H9 (cell line): ENCODE data around the gene KIAA0825. TPM values are rescaled to one million over a fixed set of nuclear protein-coding genes. Genes with fewer than 3 reads are reported as not detected.

ENCODE experiments used
- DNase-seq: peaks from one replicate; pipeline ENCODE4 v3.0.0-alpha.2; 2017
- H2AFZ ChIP-seq: one replicate; pipeline ENCODE4 v1.6.1; 2013; ENCODE audit warnings: mild to moderate bottlenecking, low read length, control low read depth, moderate library complexity
- H2AK5ac ChIP-seq: 2 replicates; pipeline ENCODE4 v1.6.1; 2013; ENCODE audit warnings: low read length, control low read depth, mixed read lengths; ENCODE audit not compliant: insufficient read length
- H2BK120ac ChIP-seq: one replicate; pipeline ENCODE4 v1.6.1; 2013; ENCODE audit warnings: low read depth, mild to moderate bottlenecking, low read length, control low read depth, inconsistent platforms; ENCODE audit not compliant: poor library complexity, severe bottlenecking
- H2BK12ac ChIP-seq: 2 replicates; pipeline ENCODE4 v1.6.1; 2013; ENCODE audit warnings: low read length, control low read depth, mixed read lengths, low read depth; ENCODE audit not compliant: insufficient read length
- H2BK15ac ChIP-seq: 2 replicates; pipeline ENCODE4 v1.6.1; 2013; ENCODE audit warnings: low read depth, low read length, control low read depth
- H2BK20ac ChIP-seq: one replicate; pipeline ENCODE4 v1.6.1; 2013; ENCODE audit warnings: low read depth, mild to moderate bottlenecking, low read length, control low read depth, inconsistent platforms; ENCODE audit not compliant: poor library complexity, severe bottlenecking
- H2BK5ac ChIP-seq: 2 replicates; pipeline ENCODE4 v1.6.1; 2013; ENCODE audit warnings: low read length, control low read depth, mixed read lengths; ENCODE audit not compliant: insufficient read length
- H3K14ac ChIP-seq: 2 replicates; pipeline ENCODE4 v1.6.1; 2013; ENCODE audit warnings: low read length, control low read depth; ENCODE audit not compliant: insufficient read depth
- H3K18ac ChIP-seq: 2 replicates; pipeline ENCODE4 v1.6.1; 2013; ENCODE audit warnings: low read depth, mild to moderate bottlenecking, mixed read lengths, low read length, control low read depth; ENCODE audit not compliant: insufficient read length
- H3K23ac ChIP-seq: 2 replicates; pipeline ENCODE4 v1.6.1; 2013; ENCODE audit warnings: low read length, control low read depth, mixed read lengths, low read depth; ENCODE audit not compliant: insufficient read length
- H3K23me2 ChIP-seq: 2 replicates; pipeline ENCODE4 v1.6.1; 2013; ENCODE audit warnings: low read depth, mild to moderate bottlenecking, mixed read lengths, low read length, control low read depth; ENCODE audit not compliant: insufficient read length, poor library complexity, severe bottlenecking
- H3K27ac ChIP-seq: 2 replicates; pipeline ENCODE4 v1.5.1; 2013; ENCODE audit warnings: low read length, control low read depth, mixed read lengths, low read depth; ENCODE audit not compliant: insufficient read length
- H3K27me3 ChIP-seq: 2 replicates; pipeline ENCODE4 v1.6.1; 2013; ENCODE audit warnings: low read length, control low read depth, inconsistent platforms; ENCODE audit not compliant: insufficient read depth
- H3K4ac ChIP-seq: 2 replicates; pipeline ENCODE4 v1.6.1; 2013; ENCODE audit warnings: low read depth, mild to moderate bottlenecking, control low read depth, inconsistent platforms, low read length, moderate library complexity
- H3K4me1 ChIP-seq: 2 replicates; pipeline ENCODE4 v1.6.1; 2013; ENCODE audit warnings: low read length, control low read depth, inconsistent platforms; ENCODE audit not compliant: insufficient read depth
- H3K4me2 ChIP-seq: 2 replicates; pipeline ENCODE4 v1.6.1; 2013; ENCODE audit warnings: low read length, control low read depth, mixed read lengths; ENCODE audit not compliant: insufficient read length, insufficient read depth
- H3K56ac ChIP-seq: 2 replicates; pipeline ENCODE4 v1.6.1; 2013; ENCODE audit warnings: low read depth, mild to moderate bottlenecking, mixed read lengths, low read length, control low read depth; ENCODE audit not compliant: insufficient read length
- H3K79me1 ChIP-seq: 2 replicates; pipeline ENCODE4 v1.6.1; 2013; ENCODE audit warnings: low read depth, mild to moderate bottlenecking, moderate library complexity, low read length, control low read depth, inconsistent platforms; ENCODE audit not compliant: insufficient read depth, poor library complexity, severe bottlenecking
- H3K79me2 ChIP-seq: 2 replicates; pipeline ENCODE4 v1.6.1; 2013; ENCODE audit warnings: low read length, control low read depth, inconsistent platforms; ENCODE audit not compliant: insufficient read depth
- H3K9ac ChIP-seq: 2 replicates; pipeline ENCODE4 v1.6.1; 2013; ENCODE audit warnings: low read length, control low read depth, mixed read lengths; ENCODE audit not compliant: insufficient read length; ENCODE audit errors: extremely low read depth
- H3K9me3 ChIP-seq: one replicate; pipeline ENCODE4 v1.6.1; 2013; ENCODE audit warnings: low read depth, low read length, inconsistent platforms; ENCODE audit not compliant: control insufficient read depth
- H3T11ph ChIP-seq: one replicate; pipeline ENCODE4 v1.6.1; 2013; ENCODE audit warnings: mild to moderate bottlenecking, low read length, control low read depth, inconsistent platforms
- H4K20me1 ChIP-seq: one replicate; pipeline ENCODE4 v1.6.1; 2013; ENCODE audit not compliant: control insufficient read depth, insufficient read length, insufficient read depth
- H4K5ac ChIP-seq: 2 replicates; pipeline ENCODE4 v1.6.1; 2013; ENCODE audit warnings: low read depth, mild to moderate bottlenecking, mixed read lengths, low read length, control low read depth; ENCODE audit not compliant: insufficient read length
- H4K8ac ChIP-seq: replicated peaks from 2 replicates; pipeline ENCODE4 v1.6.1; 2013; ENCODE audit warnings: low read length, control low read depth, mixed read lengths, low read depth; ENCODE audit not compliant: insufficient read length
- H4K91ac ChIP-seq: 2 replicates; pipeline ENCODE4 v1.6.1; 2013; ENCODE audit warnings: low read depth, mild to moderate bottlenecking, moderate library complexity, mixed read lengths, low read length, control low read depth; ENCODE audit not compliant: insufficient read length
- H3K27ac Mint-ChIP-seq, 3 experiments: 2 replicates in 2 of 3; 3 replicates in 1 of 3; pipeline ENCODE4 v1.8.0; 2020 to 2021; ENCODE audit warnings: mixed read lengths in 3 of 3, mild to moderate bottlenecking in 1 of 3, moderate library complexity in 1 of 3
- H3K27me3 Mint-ChIP-seq: 2 replicates; pipeline ENCODE4 v1.8.0; 2021; ENCODE audit warnings: low read depth, mild to moderate bottlenecking, moderate library complexity, mixed read lengths
- H3K36me3 Mint-ChIP-seq, 3 experiments: 2 replicates in 2 of 3; 3 replicates in 1 of 3; pipeline ENCODE4 v1.8.0; 2020 to 2021; ENCODE audit warnings: low read depth in 3 of 3, mixed read lengths in 3 of 3; ENCODE audit not compliant: insufficient read depth in 1 of 3
- H3K4me1 Mint-ChIP-seq, 2 experiments: 2 replicates each; pipeline ENCODE4 v1.8.0; 2020; ENCODE audit warnings: mixed read lengths in 2 of 2
- H3K4me3 Mint-ChIP-seq, 2 experiments: 2 replicates in 1 of 2; 3 replicates in 1 of 2; pipeline ENCODE4 v1.8.0; 2020 to 2021; ENCODE audit warnings: mild to moderate bottlenecking in 2 of 2, mixed read lengths in 2 of 2, moderate library complexity in 1 of 2
- H3K9me3 Mint-ChIP-seq, 2 experiments: 2 replicates in 1 of 2; 3 replicates in 1 of 2; pipeline ENCODE4 v1.8.0; 2020; ENCODE audit warnings: mild to moderate bottlenecking in 2 of 2, mixed read lengths in 2 of 2, moderate library complexity in 1 of 2
- WGBS: extraction: QIAGEN DNeasy Blood & Tissue Kit; methylation state at CpG from one replicate; pipeline ENCODE4 v1.1.7; 2013; ENCODE audit warnings: missing lambda C conversion rate, low lambda C conversion rate, mixed read lengths; ENCODE audit not compliant: insufficient read length; ENCODE audit errors: extremely low coverage; 5-methylcytosine and 5-hydroxymethylcytosine counted together
- total RNA-seq: library from RNA; stranded (reverse); gene quantifications from 2 replicates; pipeline ENCODE4 v1.2.1, GENCODE V29; 2021
- TF ChIP-seq, protein P1 (sequence below): fragments of 200-600 bp; sonication (generic); conservative IDR thresholded peaks from 3 replicates; pipeline ENCODE4 v1.8.0; 2021; ENCODE audit warnings: antibody characterized with exemption, mild to moderate bottlenecking

Gene KIAA0825
- total RNA-seq, 1 experiment from 2014 or later = 1.8 TPM

DNA sequence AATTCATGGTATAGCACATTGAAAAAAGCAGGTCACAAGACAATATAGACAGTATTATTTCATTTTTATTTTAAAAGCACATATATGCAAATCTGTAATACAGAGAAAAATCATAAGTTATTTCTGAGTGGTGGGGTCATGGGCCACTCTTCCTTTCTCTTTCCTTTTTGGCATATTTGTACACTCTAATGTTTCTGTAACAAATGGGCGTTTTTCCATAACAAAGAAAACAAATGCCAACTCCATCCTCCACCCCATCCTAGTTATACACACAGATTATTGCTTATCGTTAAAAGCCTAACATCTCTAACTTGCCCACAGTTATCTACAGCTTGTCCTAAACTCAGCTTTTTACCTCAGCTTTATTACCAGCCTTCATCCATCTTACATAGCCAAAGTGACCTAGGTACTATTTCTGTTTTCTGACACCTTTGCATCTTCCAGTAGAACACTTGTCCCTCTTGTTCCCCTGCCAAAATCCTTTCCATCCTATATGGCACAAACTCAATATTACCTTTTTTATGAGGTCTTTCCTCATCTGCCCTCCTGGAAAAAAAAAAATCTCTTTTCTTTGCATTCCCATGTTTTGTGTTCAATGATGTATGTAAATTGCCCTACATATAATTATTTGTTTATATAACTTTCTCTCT is 4.1 kb downstream of the KIAA0825 start:
- Histone ChIP-seq H3K4ac (no peak overlapping the region), H3K79me1 (no peaks in the 10 kb centered on the region), H4K91ac (no peak overlapping the region), H3K9ac (no peak overlapping the region), H3K27me3 (no peaks in the 10 kb centered on the region), H2BK20ac (no peak overlapping the region), H3K4me2 (no peak overlapping the region), H4K20me1 (no peaks in the 10 kb centered on the region), H3K4me1 (peaks cover 4% of the 10 kb centered on the region; the same call in 1 of the 2 replicates), H2AFZ (no peak overlapping the region), H3K56ac (no peak overlapping the region), H2BK5ac (no peak overlapping the region), H3T11ph (no peak overlapping the region), H3K18ac (no peak overlapping the region), H3K79me2 (no peaks in the 10 kb centered on the region), H3K27ac (no peak overlapping the region), H4K8ac (no peak overlapping the region), H3K23me2 (peaks cover 11% of the 10 kb centered on the region), H3K9me3 (no peaks in the 10 kb centered on the region), H3K23ac (no peak overlapping the region), H2AK5ac (no peak overlapping the region), H3K14ac (no peak overlapping the region), H2BK15ac (no peak overlapping the region), H2BK120ac (no peak overlapping the region), H4K5ac (no peak overlapping the region), H2BK12ac (no peak overlapping the region)
- Mint-ChIP-seq H3K36me3 (no peaks in the 10 kb centered on the region), H3K4me3 (no peak overlapping the region; a peak in 1 of 5 replicates), H3K9me3 (no peaks in the 10 kb centered on the region), H3K4me1 (peaks cover 29 to 35% of the 10 kb centered on the region in 2 experiments), H3K27me3 (no peaks in the 10 kb centered on the region), H3K27ac (peak overlapping the region in 1 of 3 experiments; percentile 28; a peak in 3 of 7 replicates)
- no peak for DNase-seq
- WGBS = no CpG with 5 or more reads among the region's 2 CpGs
- TF ChIP-seq, protein P1, sequence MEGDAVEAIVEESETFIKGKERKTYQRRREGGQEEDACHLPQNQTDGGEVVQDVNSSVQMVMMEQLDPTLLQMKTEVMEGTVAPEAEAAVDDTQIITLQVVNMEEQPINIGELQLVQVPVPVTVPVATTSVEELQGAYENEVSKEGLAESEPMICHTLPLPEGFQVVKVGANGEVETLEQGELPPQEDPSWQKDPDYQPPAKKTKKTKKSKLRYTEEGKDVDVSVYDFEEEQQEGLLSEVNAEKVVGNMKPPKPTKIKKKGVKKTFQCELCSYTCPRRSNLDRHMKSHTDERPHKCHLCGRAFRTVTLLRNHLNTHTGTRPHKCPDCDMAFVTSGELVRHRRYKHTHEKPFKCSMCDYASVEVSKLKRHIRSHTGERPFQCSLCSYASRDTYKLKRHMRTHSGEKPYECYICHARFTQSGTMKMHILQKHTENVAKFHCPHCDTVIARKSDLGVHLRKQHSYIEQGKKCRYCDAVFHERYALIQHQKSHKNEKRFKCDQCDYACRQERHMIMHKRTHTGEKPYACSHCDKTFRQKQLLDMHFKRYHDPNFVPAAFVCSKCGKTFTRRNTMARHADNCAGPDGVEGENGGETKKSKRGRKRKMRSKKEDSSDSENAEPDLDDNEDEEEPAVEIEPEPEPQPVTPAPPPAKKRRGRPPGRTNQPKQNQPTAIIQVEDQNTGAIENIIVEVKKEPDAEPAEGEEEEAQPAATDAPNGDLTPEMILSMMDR = no peak
